HepG2 (cell line): ENCODE results near the gene BDH2. TPM values are rescaled to one million over a fixed set of nuclear protein-coding genes. Genes with fewer than 3 reads are reported as not detected.
A peak's percentile ranks its signal among the peaks of the same experiment; 100 is the strongest.

Experiments
- ATAC-seq: fragments of 200-7000 bp; cut with Tn5 transposase; 3 replicates; pipeline ENCODE4 v1.9.1; 2020; ENCODE audit warnings: mild to moderate bottlenecking, moderate library complexity
- BruUV-seq: library from RNA; stranded (reverse); fragments of 400-500 nt; replicated peaks from 2 replicates; lab custom pipeline; 2021; lab: Mats Ljungman, UMichigan
- CTCF ChIA-PET: fragments of 300-600 bp; formaldehyde crosslinking; extraction: SDS; loops from one replicate; lab custom pipeline; 2021; ENCODE audit warnings: low total read pairs, inconsistent platforms, low intra/inter-chr PET ratio; lab: Yijun Ruan, JAX
- POLR2A ChIA-PET: fragments of 350-600 bp; sonication (Branson Sonifier 250); formaldehyde crosslinking; loops from one replicate; lab custom pipeline; 2020; ENCODE audit warnings: antibody characterized with exemption, inconsistent platforms; lab: Yijun Ruan, JAX
- DNase-seq: peaks from one replicate; pipeline ENCODE4 v3.0.0-alpha.2; 2015; ENCODE audit warnings: low spot score
- FAIRE-seq: peaks from 3 replicates; lab custom pipeline; 2011; peaks lifted over from hg19 to GRCh38; lab: Jason Lieb, UNC
- H2AFZ ChIP-seq: one replicate; pipeline ENCODE4 v1.6.1; 2011; ENCODE audit warnings: low read length, inconsistent platforms
- H3K27ac ChIP-seq: fragments of 300-600 bp; 3 replicates; pipeline ENCODE4 v1.8.0; 2011; ENCODE audit warnings: mixed run types, mild to moderate bottlenecking, mixed read lengths, low read length, inconsistent platforms; ENCODE audit not compliant: insufficient read depth; ENCODE audit errors: extremely low read length
- H3K27me3 ChIP-seq, 2 experiments: fragments of 200-600 bp in 1 of 2; 2 replicates in 1 of 2; 3 replicates in 1 of 2; pipeline versions ENCODE4 v1.6.0 to v1.8.0; 2011; ENCODE audit warnings: low read length in 2 of 2, mild to moderate bottlenecking in 2 of 2, moderate library complexity in 2 of 2, inconsistent platforms in 1 of 2; ENCODE audit not compliant: insufficient read depth in 2 of 2, control insufficient read depth in 1 of 2
- H3K36me3 ChIP-seq, 2 experiments: fragments of 200-600 bp in 1 of 2; replicated peaks in 1 of 2; 2 replicates in 1 of 2; 3 replicates in 1 of 2; pipeline versions ENCODE4 v1.5.1 to v1.8.0; 2011; ENCODE audit warnings: low read length in 2 of 2, inconsistent platforms in 1 of 2; ENCODE audit not compliant: insufficient read depth in 2 of 2, control insufficient read depth in 1 of 2
- H3K4me1 ChIP-seq: 2 replicates; pipeline ENCODE4 v1.5.1; 2012; ENCODE audit warnings: low read length, inconsistent platforms; ENCODE audit not compliant: insufficient read depth
- H3K4me2 ChIP-seq: 2 replicates; pipeline ENCODE4 v1.6.0; 2011; ENCODE audit warnings: low read depth, low read length, inconsistent platforms
- H3K4me3 ChIP-seq, 3 experiments: fragments of 200-600 bp in 1 of 3; sonication (generic), shearing (Covaris generic) in 1 of 3; replicated peaks in 1 of 3; 2 replicates each; pipeline ENCODE4 v1.5.1; 2011 to 2016; ENCODE audit warnings: low read length in 3 of 3, inconsistent platforms in 2 of 3, low read depth in 2 of 3, mild to moderate bottlenecking in 2 of 3, control low read depth in 1 of 3, mixed read lengths in 1 of 3; ENCODE audit not compliant: insufficient read depth in 1 of 3
- H3K79me2 ChIP-seq: one replicate; pipeline ENCODE4 v1.6.1; 2011; ENCODE audit warnings: low read length, inconsistent platforms; ENCODE audit not compliant: insufficient read depth
- H3K9ac ChIP-seq: 2 replicates; pipeline ENCODE4 v1.6.0; 2011; ENCODE audit warnings: mild to moderate bottlenecking, low read depth, low read length, inconsistent platforms; ENCODE audit not compliant: insufficient read depth
- H3K9me3 ChIP-seq: 2 replicates; pipeline ENCODE4 v1.5.1; 2012; ENCODE audit warnings: mild to moderate bottlenecking, low read length
- H4K20me1 ChIP-seq: 2 replicates; pipeline ENCODE4 v1.6.0; 2011; ENCODE audit warnings: inconsistent platforms, mild to moderate bottlenecking, low read length, moderate library complexity; ENCODE audit not compliant: insufficient read depth
- EP300 ChIP-seq, 3 experiments: sonication (generic) in 1 of 3; formaldehyde crosslinking in 1 of 3; IDR thresholded peaks; 2 replicates each; pipeline versions ENCODE4 v1.5.1 to v1.6.1; 2011 to 2020; ENCODE audit warnings: low read depth in 2 of 3, low read length in 2 of 3, borderline replicate concordance in 1 of 3, improper control_type of control experiment in 1 of 3, mild to moderate bottlenecking in 1 of 3, missing genetic modification reagents in 1 of 3, moderate library complexity in 1 of 3
- GATAD2A ChIP-seq: IDR thresholded peaks from 2 replicates; pipeline ENCODE4 v1.6.1; 2016
- HNF4A ChIP-seq: sonication (generic); formaldehyde crosslinking; IDR thresholded peaks from 2 replicates; pipeline ENCODE4 v1.4.0; 2020; ENCODE audit warnings: missing genetic modification reagents
- HNF4G ChIP-seq, 2 experiments: sonication (generic) in 1 of 2; formaldehyde crosslinking in 1 of 2; IDR thresholded peaks; 2 replicates each; pipeline versions ENCODE4 v1.4.0 to v1.6.1; 2011 to 2020; ENCODE audit warnings: borderline replicate concordance in 2 of 2, low read depth in 2 of 2, mild to moderate bottlenecking in 2 of 2, low read length in 1 of 2, missing genetic modification reagents in 1 of 2, moderate library complexity in 1 of 2
- NBN ChIP-seq: fragments of 450-650 bp; conservative IDR thresholded peaks from 2 replicates; pipeline ENCODE4 v1.6.1; 2017
- PPARG ChIP-seq: conservative IDR thresholded peaks from 2 replicates; pipeline ENCODE4 v1.6.1; 2016; ENCODE audit warnings: missing biosample characterization, missing genetic modification reagents
- RBFOX2 ChIP-seq: fragments of 200-400 bp; formaldehyde crosslinking; IDR thresholded peaks from 2 replicates; pipeline ENCODE4 v1.6.1; 2017; ENCODE audit warnings: low read depth, mild to moderate bottlenecking, low read length
- SOX13 ChIP-seq, 3 experiments: fragments of 450-650 bp in 1 of 3; sonication (generic) in 1 of 3; formaldehyde crosslinking in 1 of 3; IDR thresholded peaks in 2 of 3; conservative IDR thresholded peaks in 1 of 3; 2 replicates each; pipeline versions ENCODE4 v1.5.0 to v1.6.1; 2016 to 2020; ENCODE audit warnings: antibody characterized with exemption in 1 of 3, mild to moderate bottlenecking in 1 of 3, missing compliant biosample characterization in 1 of 3, missing genetic modification reagents in 1 of 3, moderate library complexity in 1 of 3
- ZNF558 ChIP-seq: sonication (generic); formaldehyde crosslinking; IDR thresholded peaks from 2 replicates; pipeline ENCODE4 v1.9.0; 2022; ENCODE audit warnings: mild to moderate bottlenecking, missing genetic modification reagents, borderline replicate concordance
- ZNF589 ChIP-seq: sonication (generic); formaldehyde crosslinking; conservative IDR thresholded peaks from 2 replicates; pipeline ENCODE4 v1.8.0; 2022; ENCODE audit warnings: mild to moderate bottlenecking, moderate library complexity, missing genetic modification reagents
- ZNF629 ChIP-seq: sonication (generic); formaldehyde crosslinking; conservative IDR thresholded peaks from 2 replicates; pipeline ENCODE4 v1.5.0; 2020; ENCODE audit warnings: missing genetic modification reagents
- ZNF713 ChIP-seq: sonication (generic); formaldehyde crosslinking; IDR thresholded peaks from 2 replicates; pipeline ENCODE4 v1.4.0; 2020; ENCODE audit warnings: mild to moderate bottlenecking, missing genetic modification reagents
- ZNF768 ChIP-seq: sonication (generic); formaldehyde crosslinking; IDR thresholded peaks from 2 replicates; pipeline ENCODE4 v1.4.0; 2020; ENCODE audit warnings: missing genetic modification reagents
- ZNF782 ChIP-seq: sonication (generic); formaldehyde crosslinking; IDR thresholded peaks from 2 replicates; pipeline ENCODE4 v1.4.0; 2020; ENCODE audit warnings: missing genetic modification reagents, mild to moderate bottlenecking, borderline replicate concordance
- WGBS: methylation state at CpG from one replicate; pipeline ENCODE4 v1.1.6; 2017; ENCODE audit warnings: low lambda C conversion rate; 5-methylcytosine and 5-hydroxymethylcytosine counted together
- in situ Hi-C: cut with HindIII; loops from 2 replicates; pipeline ENCODE4 v1.10.0; 2017; ENCODE audit warnings: low pct_unique_long_range_greater_than_20kb; ENCODE audit not compliant: extremely low pct_ligation_motif_present
- intact Hi-C: fragments of 100-400 bp; cut with micrococcal nuclease; formaldehyde crosslinking; loops from one replicate; pipeline ENCODE4 v1.10.0; 2022; ENCODE audit not compliant: unreplicated experiment
- polyA plus RNA-seq, 8 experiments: library from polyadenylated mRNA; depleted of rRNA in 3 of 8; stranded (reverse) in 7 of 8; unstranded in 1 of 8; fragments of >200 nt; fragmentation: Illumina TruSeq in 4 of 8; extraction: Trizol in 4 of 8; gene quantifications; 2 replicates each; pipeline versions ENCODE4 v1.2.1 to v1.2.3, GENCODE V29; 2011 to 2016; ENCODE audit warnings: low read depth in 4 of 8, missing spikeins in 1 of 8, mixed read lengths in 1 of 8; ENCODE audit not compliant: insufficient read depth in 1 of 8
- total RNA-seq, 5 experiments: library from RNA; depleted of rRNA; stranded (reverse); fragments of >200 nt; fragmentation: Illumina TruSeq; extraction: Trizol; gene quantifications; 2 replicates each; pipeline ENCODE4 v1.2.3, GENCODE V29; 2016; ENCODE audit warnings: low read depth in 1 of 5
- TF ChIP-seq, protein P1 (sequence below): sonication (generic); formaldehyde crosslinking; IDR thresholded peaks from 2 replicates; pipeline ENCODE4 v1.4.0; 2020; ENCODE audit warnings: missing genetic modification reagents

BDH2 gene
- total and polyA plus RNA-seq, 2 of the 13 experiments (the other 11 are each of a cell fraction or from before 2014, with no cell fraction given) = 34.8 to 46.2 TPM

DNA sequence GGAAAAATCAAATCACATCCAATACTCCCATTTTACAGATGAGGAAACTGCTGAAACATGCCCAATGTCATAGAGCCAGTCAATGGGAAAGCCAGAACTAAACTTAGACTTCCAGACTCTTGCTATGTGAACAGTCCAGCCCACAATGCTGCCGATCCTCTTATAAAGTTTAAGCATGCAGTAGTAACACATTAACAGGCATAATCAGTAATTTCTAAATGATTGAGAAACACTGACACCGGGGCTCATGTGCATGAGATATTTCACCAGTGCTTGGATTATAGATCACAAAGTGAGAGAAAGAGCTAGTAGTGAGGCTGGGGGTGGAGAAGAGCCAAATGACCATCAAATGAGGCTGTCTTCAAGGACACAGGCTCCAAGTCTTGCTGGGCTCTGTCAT is 2.5 kb downstream of the BDH2 start:
- ChIA-PET CTCF (interaction anchor here (0.7 kb wide), 1 partner anchor 665 kb away, joined by 3 read pairs; no protein-coding TSS in a partner anchor), POLR2A (no interaction called here)
- no peaks in the 10 kb centered on the region for H4K20me1 ChIP-seq
- in situ Hi-C loops (loop anchor here (5.0 to 10.0 kb wide), 2 partner anchors 475 to 662 kb away; no protein-coding TSS in a partner anchor), intact Hi-C loops (loop anchor here (5.0 kb wide), 3 partner anchors 650 to 1975 kb away; no protein-coding TSS in a partner anchor)
- no peaks in the 10 kb centered on the region for H3K36me3 ChIP-seq
- DNase-seq (no peak), FAIRE-seq (no peak), ATAC-seq (peak; percentile 10; the same call in 1 of the 3 replicates)
- 19% methylated on average over 2 of the region's 2 CpGs for WGBS
- H3K27ac ChIP-seq = peak overlapping the region; percentile 12
- no peaks in the 10 kb centered on the region for H3K27me3 ChIP-seq
- H3K4me2 ChIP-seq = peak overlapping the region; percentile 38; the same call in 1 of the 2 replicates
- no peaks in the 10 kb centered on the region for H3K79me2 ChIP-seq
- peaks cover 50% of the 10 kb centered on the region for H3K4me1 ChIP-seq
- H3K9ac ChIP-seq = no peak overlapping the region
- no peak overlapping the region for H2AFZ ChIP-seq
- no TSS peak for BruUV-seq
- no peak for TF ChIP-seq NBN
- peak; percentile 79 for TF ChIP-seq ZNF629
- no peaks in the 10 kb centered on the region for H3K9me3 ChIP-seq
- H3K4me3 ChIP-seq = no peak overlapping the region

DNA sequence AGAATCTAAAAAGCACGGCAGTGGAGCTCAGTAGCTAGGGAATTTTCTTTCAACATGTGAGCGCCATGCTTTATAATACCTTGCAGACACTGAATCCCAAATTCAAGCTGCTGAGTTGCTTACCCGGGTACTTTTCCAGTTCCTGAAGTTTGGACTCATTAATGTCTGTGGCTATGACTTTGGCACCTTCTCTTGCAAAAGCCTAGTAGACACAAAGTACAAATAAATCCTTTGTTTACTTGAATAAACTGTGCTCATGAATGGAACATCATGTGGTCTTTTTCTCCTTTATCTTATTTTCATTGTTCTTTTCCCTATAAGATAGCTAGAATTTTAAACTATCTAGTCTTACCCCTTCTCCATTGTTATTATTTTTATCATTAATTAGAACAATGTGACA is 4.6 kb downstream of the BDH2 start:
- BruUV-seq = no TSS peak
- Histone ChIP-seq H3K9me3 (no peaks in the 10 kb centered on the region), H3K36me3 (peaks cover 1 to 9% of the 10 kb centered on the region in 2 experiments; a peak in 1 of 5 replicates), H3K27ac (no peak overlapping the region), H4K20me1 (no peaks in the 10 kb centered on the region), H3K4me1 (peaks cover 42% of the 10 kb centered on the region), H2AFZ (no peak overlapping the region), H3K4me2 (peak overlapping the region; percentile 4; the same call in 1 of the 2 replicates), H3K79me2 (no peaks in the 10 kb centered on the region), H3K27me3 (no peaks in the 10 kb centered on the region), H3K4me3 (no peak overlapping the region), H3K9ac (no peak overlapping the region)
- in situ Hi-C loops = loop anchor here (5.0 to 10.0 kb wide), 2 partner anchors 473 to 660 kb away; no protein-coding TSS in a partner anchor
- POLR2A ChIA-PET = interaction anchor here (1.2 kb wide), 1 partner anchor 19 kb away, joined by 4 read pairs; the partner anchor contains the start of gene SLC9B2
- 47% methylated on average over 3 of the region's 3 CpGs for WGBS
- peak; percentile 10; the same call in 1 of the 3 replicates for ATAC-seq
- intact Hi-C loops = loop anchor here (5.0 kb wide), 3 partner anchors 648 to 1973 kb away; no protein-coding TSS in a partner anchor
- DNase-seq = peak; percentile 47
- CTCF ChIA-PET = no interaction called here
- no peak for FAIRE-seq
- TF ChIP-seq PPARG (CRISPR knock-in tag) = no peak
- no peak for TF ChIP-seq ZNF589 (CRISPR knock-in tag)
- TF ChIP-seq, protein P1, sequence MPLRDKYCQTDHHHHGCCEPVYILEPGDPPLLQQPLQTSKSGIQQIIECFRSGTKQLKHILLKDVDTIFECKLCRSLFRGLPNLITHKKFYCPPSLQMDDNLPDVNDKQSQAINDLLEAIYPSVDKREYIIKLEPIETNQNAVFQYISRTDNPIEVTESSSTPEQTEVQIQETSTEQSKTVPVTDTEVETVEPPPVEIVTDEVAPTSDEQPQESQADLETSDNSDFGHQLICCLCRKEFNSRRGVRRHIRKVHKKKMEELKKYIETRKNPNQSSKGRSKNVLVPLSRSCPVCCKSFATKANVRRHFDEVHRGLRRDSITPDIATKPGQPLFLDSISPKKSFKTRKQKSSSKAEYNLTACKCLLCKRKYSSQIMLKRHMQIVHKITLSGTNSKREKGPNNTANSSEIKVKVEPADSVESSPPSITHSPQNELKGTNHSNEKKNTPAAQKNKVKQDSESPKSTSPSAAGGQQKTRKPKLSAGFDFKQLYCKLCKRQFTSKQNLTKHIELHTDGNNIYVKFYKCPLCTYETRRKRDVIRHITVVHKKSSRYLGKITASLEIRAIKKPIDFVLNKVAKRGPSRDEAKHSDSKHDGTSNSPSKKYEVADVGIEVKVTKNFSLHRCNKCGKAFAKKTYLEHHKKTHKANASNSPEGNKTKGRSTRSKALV (CRISPR knock-in tag) = no peak
- TF ChIP-seq HNF4G (IDR thresholded peaks at IDR 0.05; ENCODE audit: borderline replicate concordance, low read depth, low read length) = peak; percentile 66; the same call in 1 of the 2 replicates
- no peak for TF ChIP-seq HNF4G (CRISPR knock-in tag; IDR thresholded peaks at IDR 0.05; ENCODE audit: borderline replicate concordance, low read depth)
- TF ChIP-seq EP300 (IDR thresholded peaks at IDR 0.05; ENCODE audit: low read depth in 2 of 2, low read length in 2 of 2) = peak in 1 of 2 experiments; percentile 60; a peak in 2 of 4 replicates
- TF ChIP-seq EP300 (CRISPR knock-in tag; IDR thresholded peaks at IDR 0.05; ENCODE audit: borderline replicate concordance) = no peak
- TF ChIP-seq GATAD2A (CRISPR knock-in tag) = 0 out of 2 replicates have a peak, but pooled peaks have one; percentile 22
- TF ChIP-seq ZNF713 (CRISPR knock-in tag) = no peak
- no peak for TF ChIP-seq ZNF782 (CRISPR knock-in tag)
- peak; percentile 53 for TF ChIP-seq HNF4A
- TF ChIP-seq ZNF558 = no peak
- TF ChIP-seq RBFOX2 = no peak
- TF ChIP-seq SOX13 (IDR thresholded peaks at IDR 0.05) = peak; percentile 39; the same call in 1 of the 2 replicates
- peak in 1 of 2 experiments; percentile 90; a peak in 2 of 4 replicates for TF ChIP-seq SOX13 (CRISPR knock-in tag; conservative IDR thresholded peaks at IDR 0.05 in 1 of 2, IDR thresholded peaks at IDR 0.05 in 1 of 2)
- no peak for TF ChIP-seq ZNF768
